HG03064 (cell line): ENCODE results near the gene PRAC1.

Experiments
- ATAC-seq: cut with Tn5 transposase; IDR thresholded peaks from one replicate; pipeline ENCODE4 v1.9.1; 2021; ENCODE audit warnings: low read depth; ENCODE audit not compliant: unreplicated experiment

The PRAC1 gene

DNA sequence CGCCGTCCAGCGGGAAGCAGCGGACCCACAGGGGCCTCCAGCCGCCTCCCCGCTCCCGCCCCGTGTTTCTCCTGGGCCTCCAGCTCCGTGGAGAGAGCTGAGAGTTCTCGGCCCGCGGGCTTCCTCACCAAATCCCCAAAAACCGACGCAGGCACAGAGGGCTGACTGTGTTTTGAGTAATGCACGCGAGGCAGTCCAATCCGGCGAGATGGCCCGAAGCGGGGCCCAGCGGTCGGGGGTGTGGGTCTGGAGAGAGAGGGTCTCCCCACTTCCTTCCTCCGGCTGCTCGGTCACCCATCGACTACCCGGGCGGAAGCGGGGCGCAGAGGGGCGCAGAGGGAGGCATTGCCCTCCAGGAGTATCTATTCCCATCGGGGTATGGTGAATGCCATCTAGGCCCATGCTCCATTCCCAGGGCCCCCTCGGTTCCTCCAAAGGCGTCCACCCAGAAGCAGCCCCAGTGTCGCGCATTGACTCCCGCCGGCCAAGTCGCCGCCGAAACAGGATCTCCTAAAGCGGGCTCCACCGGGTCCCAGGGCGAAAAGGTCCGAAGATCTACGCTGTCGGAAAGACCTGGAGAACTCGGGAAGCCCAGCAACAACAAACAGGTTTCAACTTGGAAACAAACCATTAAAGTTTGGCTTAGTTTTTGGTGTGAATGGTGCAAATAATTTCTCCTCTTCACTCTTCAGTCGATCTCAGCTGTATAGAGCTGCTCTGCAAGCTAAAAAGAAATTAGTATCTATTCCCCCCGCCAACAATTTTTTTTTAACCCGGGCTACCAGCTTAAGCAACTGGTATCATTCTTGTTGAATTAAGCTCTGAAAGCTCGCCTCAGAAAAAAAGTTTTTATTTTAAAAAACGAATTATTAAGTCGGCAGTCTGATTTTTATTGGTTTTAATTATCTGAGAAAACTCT lies 25.4 kb upstream of the PRAC1 start:
- no peak for ATAC-seq

DNA sequence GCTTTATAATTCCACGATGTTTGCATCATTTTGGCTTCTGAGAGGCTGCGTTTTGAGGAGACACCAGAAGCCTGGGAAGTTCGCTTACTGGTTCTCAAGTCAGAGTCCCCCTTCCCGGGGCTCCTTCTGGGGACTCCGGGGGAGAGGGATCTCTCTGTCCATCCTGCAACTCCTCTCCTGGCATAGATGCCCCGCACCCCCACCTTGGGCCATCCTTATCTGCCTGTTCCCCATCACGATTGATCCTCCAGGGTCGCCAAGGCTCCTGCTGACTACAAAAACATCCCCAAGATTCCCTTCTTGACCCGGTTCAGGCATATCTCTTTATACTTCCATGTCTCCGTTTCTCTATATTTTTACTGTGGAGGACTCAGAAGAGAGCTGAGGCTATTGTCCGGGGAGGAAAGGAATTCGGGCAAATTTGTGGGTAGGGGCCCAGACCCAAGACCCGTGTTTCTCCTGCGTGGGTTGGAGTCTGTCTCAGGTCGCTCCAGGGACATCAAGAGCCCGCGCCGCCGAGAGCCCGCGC lies 24.7 kb upstream of the PRAC1 start:
- ATAC-seq, result no peak

GRCh38 chr17:48745381-48746275 lies 23.3 kb upstream of the PRAC1 start:
- no peak for ATAC-seq

GRCh38 chr17:48740537-48740936 lies 18.2 kb upstream of the PRAC1 start:
- no peak for ATAC-seq

- ATAC-seq, result no peak
Measured at GRCh38 chr17:48738803-48739526, 16.6 kb upstream of the PRAC1 start.

DNA sequence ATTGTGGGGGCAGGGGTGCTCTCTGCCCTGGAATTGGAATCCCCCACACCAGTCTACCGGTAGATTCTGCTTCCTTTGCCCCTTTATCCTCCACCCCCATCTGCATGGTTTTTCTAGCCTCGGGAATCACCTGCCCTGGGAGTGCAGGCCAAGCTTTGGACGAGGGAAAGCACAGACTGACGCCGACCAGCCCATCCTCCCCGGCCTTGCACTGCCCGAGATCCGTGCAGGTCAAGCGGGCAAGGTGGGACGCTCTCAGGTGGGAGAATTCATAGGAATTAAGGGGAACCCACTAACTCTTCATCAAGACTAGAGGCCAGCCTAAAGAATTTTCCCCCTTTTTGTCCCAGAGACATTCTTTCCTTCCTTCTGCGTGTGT lies 16.1 kb upstream of the PRAC1 start:
- no peak for ATAC-seq

DNA sequence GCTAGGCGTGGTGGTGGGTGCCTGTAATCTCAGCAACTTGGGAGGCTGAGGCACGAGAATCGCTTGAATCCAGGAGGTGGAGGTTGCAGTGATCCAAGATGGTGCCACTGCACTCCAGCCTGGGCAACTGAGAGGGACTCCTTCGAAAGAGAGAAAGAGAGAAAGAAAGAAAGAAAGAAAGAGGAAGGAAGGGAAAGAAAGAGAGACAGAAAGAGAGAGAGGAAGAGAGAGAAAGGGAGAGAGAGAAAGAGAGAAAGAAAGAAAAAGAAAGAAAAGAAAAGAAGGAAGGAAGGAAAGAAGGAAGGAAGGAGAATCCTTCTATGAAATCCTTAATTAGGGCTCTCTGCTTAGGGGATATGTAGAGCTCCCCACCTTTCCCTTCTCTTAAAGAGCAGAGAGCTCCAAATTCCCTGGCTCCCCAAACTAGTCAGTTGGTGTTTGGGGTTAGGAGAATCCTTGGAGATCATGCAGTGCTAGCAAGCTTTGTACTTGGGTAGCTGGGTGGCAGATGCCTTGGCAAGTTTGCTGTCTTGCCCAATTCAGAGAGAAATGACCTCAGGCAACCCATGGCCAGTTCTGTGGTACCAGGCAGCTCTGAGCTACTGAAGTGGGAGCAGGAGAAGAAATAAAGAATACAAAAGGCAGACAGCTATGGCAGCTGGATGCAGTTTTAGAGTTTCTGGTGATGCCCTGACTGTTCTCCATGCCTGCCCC lies 15.2 kb upstream of the PRAC1 start:
- no peak for ATAC-seq

DNA sequence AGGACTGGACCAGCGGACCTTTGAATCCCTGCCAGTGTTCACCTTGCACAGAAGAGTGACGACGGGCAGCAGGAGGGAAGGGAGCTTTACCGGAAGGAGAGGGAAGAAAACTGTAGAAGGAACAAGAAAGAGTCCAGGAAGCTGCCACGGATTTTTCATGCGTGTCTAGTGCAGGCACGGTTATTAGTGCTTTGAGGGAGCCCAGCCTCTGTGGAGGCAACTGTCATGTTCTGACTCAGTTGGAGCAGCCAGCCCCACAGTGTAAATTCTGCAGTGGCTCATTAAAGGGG lies 12.7 kb upstream of the PRAC1 start:
- no peak for ATAC-seq

DNA sequence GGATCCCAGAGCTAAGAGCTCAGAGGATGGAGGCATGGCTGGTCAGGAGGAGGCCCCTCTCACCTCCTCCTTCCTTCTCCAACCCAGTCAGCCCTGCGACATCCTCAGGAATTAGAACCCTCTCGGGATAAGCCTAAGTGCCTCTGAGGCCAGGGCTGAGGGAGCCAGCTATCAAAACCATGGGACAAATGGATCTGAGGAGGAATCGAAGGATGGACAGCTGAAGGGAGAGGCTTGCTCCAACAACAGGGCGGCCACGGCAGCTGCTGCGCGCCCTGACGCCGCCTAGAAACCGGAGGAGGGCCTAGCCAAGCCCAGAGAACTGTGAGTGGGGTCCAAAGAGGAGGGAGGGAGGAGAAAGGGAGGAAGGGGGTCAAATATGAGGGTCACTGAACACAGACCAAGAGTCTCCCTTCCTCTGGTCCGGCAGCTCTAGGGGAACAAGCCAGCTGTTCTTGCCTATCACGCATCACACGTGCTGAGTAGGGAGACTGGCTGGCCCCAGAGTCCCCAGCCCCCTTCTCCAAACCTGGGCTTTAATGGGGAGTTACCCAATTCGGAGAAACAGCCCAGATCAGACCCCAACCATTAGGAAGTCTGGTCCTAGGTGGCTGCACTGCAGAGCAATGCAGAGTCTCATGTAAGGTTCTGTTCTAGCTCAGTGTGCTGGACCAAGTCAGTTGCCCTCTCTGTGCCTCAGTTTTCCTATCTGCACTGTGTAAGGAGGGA lies 12.2 kb upstream of the PRAC1 start:
- ATAC-seq, result no peak

DNA sequence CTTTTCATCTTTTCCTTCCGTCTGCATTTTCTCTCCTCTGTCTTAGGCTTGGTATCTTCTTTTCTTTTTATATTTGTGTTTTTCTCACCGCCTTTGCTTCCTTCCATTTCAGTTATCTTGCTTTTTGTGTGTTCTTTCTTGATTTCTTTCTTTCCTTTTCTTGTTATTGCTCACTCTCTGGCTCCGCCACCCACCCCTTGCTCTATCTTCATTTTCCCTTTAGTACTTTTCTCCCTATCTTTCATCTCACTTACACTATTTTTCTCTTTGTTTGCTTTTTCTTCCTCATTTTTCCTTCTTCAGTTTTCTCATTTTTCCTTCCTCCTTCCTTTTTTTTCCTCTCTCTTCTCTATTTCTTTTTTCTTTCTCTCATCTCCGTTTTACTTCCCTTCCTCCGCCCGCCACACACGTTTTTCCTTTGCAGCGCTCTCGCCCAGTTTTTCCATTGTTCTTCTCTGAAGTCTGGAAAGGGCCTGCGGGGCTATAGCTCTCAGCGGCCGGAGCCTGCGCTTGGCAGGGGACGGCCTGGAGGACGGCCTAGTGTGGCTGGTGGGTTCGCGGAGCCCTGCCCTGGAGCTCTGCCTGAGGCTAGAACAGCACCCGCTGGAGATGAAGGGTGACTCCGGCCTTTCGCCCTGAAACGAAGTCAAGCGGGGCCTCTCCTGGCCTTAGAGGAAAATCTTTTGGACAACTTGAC lies 11.5 kb upstream of the PRAC1 start:
- no peak for ATAC-seq

- no peak for ATAC-seq
Measured at GRCh38 chr17:48732688-48733629, 10.6 kb upstream of the PRAC1 start.

DNA sequence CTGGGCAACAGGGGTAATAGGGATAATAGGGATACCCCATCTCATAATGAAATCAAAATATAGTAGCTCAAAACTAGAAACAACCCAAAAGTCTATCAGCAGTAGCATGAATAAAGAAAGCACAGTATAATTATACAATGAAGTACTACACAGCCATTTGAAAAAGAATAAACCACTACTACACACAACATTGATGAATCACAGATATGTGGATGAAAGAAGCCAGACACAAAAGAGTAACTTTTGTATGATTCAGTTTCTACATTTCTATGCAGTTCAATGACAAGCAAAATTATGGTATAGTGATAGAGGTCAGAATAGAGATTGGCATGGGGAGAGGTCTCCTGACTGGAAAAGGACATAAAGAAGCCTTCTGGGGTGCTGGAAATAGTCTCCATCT lies 9.0 kb upstream of the PRAC1 start:
- ATAC-seq, result no peak

GRCh38 chr17:48730240-48730550 lies 7.9 kb upstream of the PRAC1 start:
- ATAC-seq, result no peak

DNA sequence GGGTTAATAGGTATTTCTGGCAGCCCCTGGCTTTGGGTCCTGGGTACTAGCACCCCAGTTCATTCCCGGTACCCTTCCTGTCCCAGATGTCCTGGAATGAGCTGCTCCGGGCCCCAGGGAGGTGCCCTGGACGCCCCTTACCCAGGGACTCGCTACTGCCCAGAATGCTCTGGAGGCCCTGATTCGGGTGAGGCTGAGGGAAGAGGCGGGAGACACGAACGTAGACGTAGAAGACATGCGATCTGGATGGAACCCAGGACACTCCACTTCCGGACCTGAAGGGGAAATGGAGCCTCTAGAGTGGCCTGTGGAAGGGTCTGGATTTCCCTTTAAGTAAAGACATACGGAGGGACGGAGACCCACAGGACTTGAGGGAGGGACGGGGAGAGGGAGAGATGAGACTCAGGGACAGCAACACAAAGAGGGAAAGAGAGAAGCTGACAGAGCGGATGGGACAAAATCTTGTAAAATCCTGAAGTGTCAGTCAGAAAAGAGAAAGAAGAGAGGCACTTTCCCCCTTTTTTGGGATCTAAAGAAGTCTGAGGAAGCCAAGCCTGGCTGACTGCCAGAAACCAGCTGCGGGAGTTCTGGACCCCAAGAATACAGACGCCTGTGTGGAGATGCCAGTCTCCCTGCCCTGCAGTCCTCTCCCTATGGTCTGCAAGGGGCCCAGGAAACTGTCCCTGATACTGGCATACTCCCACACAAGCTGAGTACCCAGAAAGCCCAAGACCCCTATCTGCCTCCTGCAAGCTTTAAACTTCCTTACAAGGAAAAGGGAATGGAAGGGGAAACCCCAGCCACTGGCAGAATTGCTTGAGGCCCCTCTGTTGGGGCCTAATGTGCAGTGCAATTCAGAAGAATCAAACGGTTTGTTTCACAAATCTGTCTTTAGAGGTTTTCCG lies 7.3 kb upstream of the PRAC1 start:
- ATAC-seq, result no peak

DNA sequence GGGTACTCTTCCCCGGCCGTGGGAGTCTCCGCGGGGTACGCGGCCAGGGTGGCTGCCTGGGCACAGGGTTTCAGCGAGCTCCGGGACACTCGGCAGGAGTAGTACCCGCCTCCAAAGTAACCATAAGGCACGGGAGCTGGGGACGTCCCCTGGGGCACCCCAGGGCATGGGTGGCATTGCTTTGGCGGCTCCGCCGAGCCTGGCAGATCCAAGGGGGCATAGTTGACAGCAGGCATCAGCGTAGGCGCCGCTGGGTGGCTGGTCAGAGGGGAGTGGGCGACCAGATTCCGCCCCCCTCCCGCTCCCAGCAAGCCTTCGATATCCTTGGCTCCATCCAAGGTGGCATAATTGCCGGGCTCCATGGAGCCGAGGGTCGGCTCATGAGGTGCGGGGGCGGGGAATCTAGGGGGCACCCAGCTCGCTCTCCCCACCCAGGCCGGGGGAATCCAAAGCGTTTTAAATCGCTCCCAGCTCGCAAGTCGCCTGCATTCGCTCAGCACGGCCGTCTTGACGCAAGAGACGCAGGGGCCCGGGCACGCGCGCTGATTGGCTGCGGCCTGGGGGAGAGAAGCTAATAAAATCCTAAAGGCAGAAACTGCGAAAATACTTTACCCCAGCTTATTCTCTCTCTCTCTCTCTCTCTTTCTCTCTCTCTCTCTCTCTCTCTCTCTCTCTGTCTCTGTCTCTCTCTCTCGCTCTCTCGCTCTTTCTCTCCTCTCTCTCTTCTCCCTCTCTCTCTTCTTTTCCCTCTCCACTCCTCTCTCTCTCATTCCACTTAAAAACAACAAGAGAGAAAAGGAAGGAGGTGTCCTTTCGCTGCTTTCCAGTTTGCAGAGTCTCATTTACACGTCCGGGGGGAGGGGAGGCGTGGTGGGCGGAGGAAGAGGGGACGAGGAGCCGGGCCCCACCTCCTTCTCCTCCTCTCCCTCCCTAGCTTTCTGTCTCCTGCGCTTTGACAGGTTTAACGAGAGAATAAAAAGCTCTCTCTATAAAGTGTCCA lies 6.2 kb upstream of the PRAC1 start, which contains the start of gene HOXB13:
HOXB13 (minus strand) TSS at position 519 of the 1,000 bp plus-strand sequence; CDS start at position 362, 157 bp downstream.
- no peak for ATAC-seq
